Natural killer cell (primary cell): Measurements from ENCODE around the gene ZRANB1. TPM values are rescaled to one million over a fixed set of nuclear protein-coding genes. Genes with fewer than 3 reads are reported as not detected.
A peak's percentile ranks its signal among the peaks of the same experiment; 100 is the strongest.

Source experiments
- ATAC-seq, 3 donors: fragments of 150-1000 bp in 2 of 3; fragments of 200-7000 bp in 1 of 3; cut with Tn5 transposase; 1 replicate in 1 of 3; 2 replicates in 2 of 3; pipeline ENCODE4 v1.10.0; 2021; ENCODE audit warnings: mild to moderate bottlenecking in 2 of 3, moderate library complexity in 2 of 3
- DNase-seq, 2 donors: peaks; one replicate each; pipeline versions ENCODE4 v3.0.0 to v3.0.0-alpha.2; 2013 to 2021; ENCODE audit warnings: mixed read lengths in 1 of 2
- H3K27ac ChIP-seq: one replicate; pipeline ENCODE4 v1.5.1; 2013; ENCODE audit warnings: mild to moderate bottlenecking, low read length
- H3K27me3 ChIP-seq: one replicate; pipeline ENCODE4 v1.6.1; 2013; ENCODE audit warnings: low read length; ENCODE audit not compliant: control insufficient read depth, insufficient read depth
- H3K36me3 ChIP-seq: one replicate; pipeline ENCODE4 v1.6.1; 2013; ENCODE audit warnings: low read length; ENCODE audit not compliant: control insufficient read depth, insufficient read depth
- H3K4me1 ChIP-seq: one replicate; pipeline ENCODE4 v1.6.1; 2013; ENCODE audit warnings: low read length; ENCODE audit not compliant: control insufficient read depth, insufficient read depth
- H3K4me3 ChIP-seq: one replicate; pipeline ENCODE4 v1.5.1; 2013; ENCODE audit warnings: low read length
- H3K9me3 ChIP-seq: one replicate; pipeline ENCODE4 v1.6.1; 2013; ENCODE audit warnings: low read length; ENCODE audit not compliant: control insufficient read depth, insufficient read depth
- H3K27ac Mint-ChIP-seq, 2 donors: one replicate each; pipeline ENCODE4 v1.8.0; 2022; ENCODE audit warnings: mild to moderate bottlenecking in 2 of 2, mixed read lengths in 2 of 2, moderate library complexity in 1 of 2
- H3K27me3 Mint-ChIP-seq, 2 donors: one replicate each; pipeline ENCODE4 v1.8.0; 2022; ENCODE audit warnings: low read depth in 2 of 2, mixed read lengths in 2 of 2
- H3K36me3 Mint-ChIP-seq: one replicate; pipeline ENCODE4 v1.8.0; 2022; ENCODE audit warnings: mixed read lengths
- H3K4me1 Mint-ChIP-seq, 2 donors: one replicate each; pipeline ENCODE4 v1.8.0; 2022; ENCODE audit warnings: mixed read lengths in 2 of 2
- H3K4me3 Mint-ChIP-seq: one replicate; pipeline ENCODE4 v1.8.0; 2022; ENCODE audit warnings: mild to moderate bottlenecking, moderate library complexity, mixed read lengths
- H3K9me3 Mint-ChIP-seq, 2 donors: one replicate each; pipeline ENCODE4 v1.8.0; 2022; ENCODE audit warnings: mixed read lengths in 2 of 2
- WGBS: methylation state at CpG from one replicate; pipeline ENCODE4 v1.1.7; 2013; ENCODE audit warnings: missing lambda C conversion rate; ENCODE audit not compliant: insufficient coverage; 5-methylcytosine and 5-hydroxymethylcytosine counted together
- intact Hi-C: fragments of 100-400 bp; cut with micrococcal nuclease; formaldehyde crosslinking; loops from one replicate; pipeline ENCODE4 v1.14.2; 2022
- total RNA-seq, 4 donors: library from RNA; stranded (reverse); fragments of 120-200 nt in 1 of 4; gene quantifications; one replicate each; pipeline versions ENCODE4 v1.2.3 to v1.2.4, GENCODE V29; 2013 to 2022
- TF ChIP-seq, protein P1 (sequence below): fragments of 200-600 bp; IDR thresholded peaks from one replicate; pipeline ENCODE4 v1.8.0; 2022; ENCODE audit warnings: antibody characterized with exemption

Gene ZRANB1
- total RNA-seq, 3 donors from 2014 or later (not counting 1 experiment from before 2014, with no cell fraction given) = 18.0 to 20.5 (median 18.8) TPM

DNA sequence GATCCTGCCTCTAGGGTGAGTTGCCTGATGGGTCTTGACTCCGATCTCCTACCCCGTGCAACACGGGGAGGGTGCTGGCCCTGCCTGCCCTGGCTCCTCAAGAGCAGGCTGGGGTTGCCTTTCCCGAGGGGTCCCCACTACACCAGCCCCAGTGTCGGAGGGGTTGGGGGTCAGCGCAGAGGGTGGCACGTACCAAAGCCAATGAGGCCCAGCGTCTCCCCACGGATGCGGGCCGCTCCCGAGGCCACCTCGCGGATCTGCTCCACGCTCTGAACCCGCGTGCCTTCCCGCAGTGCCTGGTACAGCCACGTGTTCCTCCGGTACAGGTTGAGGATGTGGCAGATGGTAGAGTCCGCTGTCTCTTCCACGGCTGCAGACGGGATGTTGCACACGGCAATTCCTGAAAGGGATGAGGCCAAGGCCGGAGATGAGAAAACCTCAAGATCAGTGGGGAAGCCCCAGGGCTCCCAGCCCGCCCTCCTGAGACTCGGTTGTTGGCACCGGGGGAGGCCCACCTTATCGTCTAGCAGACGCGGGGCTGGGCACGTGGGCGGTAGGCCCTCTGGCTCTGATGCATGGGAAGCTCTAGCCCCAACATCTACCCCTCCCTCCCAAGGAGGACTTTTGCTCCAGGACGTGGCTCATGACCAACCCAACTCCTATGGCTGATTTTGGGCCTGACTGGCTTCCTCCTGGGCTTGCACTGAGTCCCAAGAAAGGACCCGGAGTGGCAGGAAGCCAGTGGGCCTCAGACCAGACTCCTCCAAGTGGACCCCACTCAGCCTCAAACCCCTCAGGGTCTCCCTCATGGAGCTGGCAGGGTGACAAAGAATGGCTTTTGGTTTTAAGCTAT lies 56.1 kb downstream of the ZRANB1 start:
- TF ChIP-seq, protein P1, sequence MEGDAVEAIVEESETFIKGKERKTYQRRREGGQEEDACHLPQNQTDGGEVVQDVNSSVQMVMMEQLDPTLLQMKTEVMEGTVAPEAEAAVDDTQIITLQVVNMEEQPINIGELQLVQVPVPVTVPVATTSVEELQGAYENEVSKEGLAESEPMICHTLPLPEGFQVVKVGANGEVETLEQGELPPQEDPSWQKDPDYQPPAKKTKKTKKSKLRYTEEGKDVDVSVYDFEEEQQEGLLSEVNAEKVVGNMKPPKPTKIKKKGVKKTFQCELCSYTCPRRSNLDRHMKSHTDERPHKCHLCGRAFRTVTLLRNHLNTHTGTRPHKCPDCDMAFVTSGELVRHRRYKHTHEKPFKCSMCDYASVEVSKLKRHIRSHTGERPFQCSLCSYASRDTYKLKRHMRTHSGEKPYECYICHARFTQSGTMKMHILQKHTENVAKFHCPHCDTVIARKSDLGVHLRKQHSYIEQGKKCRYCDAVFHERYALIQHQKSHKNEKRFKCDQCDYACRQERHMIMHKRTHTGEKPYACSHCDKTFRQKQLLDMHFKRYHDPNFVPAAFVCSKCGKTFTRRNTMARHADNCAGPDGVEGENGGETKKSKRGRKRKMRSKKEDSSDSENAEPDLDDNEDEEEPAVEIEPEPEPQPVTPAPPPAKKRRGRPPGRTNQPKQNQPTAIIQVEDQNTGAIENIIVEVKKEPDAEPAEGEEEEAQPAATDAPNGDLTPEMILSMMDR = no peak
- no peak overlapping the region for H3K4me3 ChIP-seq
- intact Hi-C loops = no loop called here
- Mint-ChIP-seq H3K27me3 (no peaks in the 10 kb centered on the region), H3K9me3 (no peaks in the 10 kb centered on the region), H3K27ac (peak overlapping the region; percentile 18 to 41), H3K4me3 (no peak overlapping the region), H3K4me1 (peaks cover 13 to 14% of the 10 kb centered on the region in 2 donors), H3K36me3 (no peaks in the 10 kb centered on the region)
- H3K4me1 ChIP-seq = peaks cover 15% of the 10 kb centered on the region
- no peak overlapping the region for H3K27ac ChIP-seq
- 93% methylated on average over 35 of the region's 35 CpGs for WGBS
- no peaks in the 10 kb centered on the region for H3K9me3 ChIP-seq
- ATAC-seq (no peak), DNase-seq (peak in 1 of 2 donors; percentile 10)
- no peaks in the 10 kb centered on the region for H3K27me3 ChIP-seq
- H3K36me3 ChIP-seq = peaks cover 82% of the 10 kb centered on the region

DNA sequence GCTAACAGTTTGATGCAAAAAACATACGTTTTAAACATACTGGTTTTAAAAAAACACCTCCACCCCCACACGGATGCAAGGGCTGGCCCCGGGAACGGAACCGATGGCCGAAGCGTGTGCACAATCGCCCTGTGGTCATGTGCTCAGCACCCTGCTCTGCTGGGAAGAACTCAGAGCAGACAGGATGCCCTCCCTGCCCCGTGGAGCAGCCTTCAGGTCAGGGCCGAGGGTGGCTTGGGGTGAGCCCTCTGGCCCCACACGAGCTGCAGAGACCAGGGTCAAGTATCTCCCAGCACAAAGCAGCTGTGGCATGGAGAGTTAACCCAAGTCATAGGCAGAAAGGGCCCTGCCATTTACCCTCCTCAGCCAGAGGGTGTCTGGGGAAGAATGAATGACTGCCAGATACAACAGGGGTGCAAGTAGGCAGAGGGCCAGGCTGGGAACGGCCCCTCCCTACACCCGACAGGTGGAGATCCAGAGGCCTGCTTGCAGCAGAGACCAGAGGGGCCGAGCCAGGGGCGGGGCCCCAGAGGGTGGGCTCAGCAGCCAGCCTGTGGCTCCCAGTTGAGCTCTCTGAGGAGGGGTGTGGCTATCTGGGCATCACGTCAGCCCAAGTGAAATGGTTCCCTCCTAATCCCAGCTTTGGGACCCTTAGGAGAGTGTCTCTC lies 56.8 kb downstream of the ZRANB1 start:
- no peaks in the 10 kb centered on the region for H3K9me3 ChIP-seq
- Mint-ChIP-seq H3K36me3 (no peaks in the 10 kb centered on the region), H3K27ac (peak overlapping the region in 1 of 2 donors; percentile 18), H3K27me3 (no peaks in the 10 kb centered on the region), H3K4me3 (no peak overlapping the region), H3K4me1 (peaks cover 13 to 16% of the 10 kb centered on the region in 2 donors), H3K9me3 (no peaks in the 10 kb centered on the region)
- no peak for ATAC-seq
- TF ChIP-seq, protein P1 = no peak
- no peak overlapping the region for H3K4me3 ChIP-seq
- peaks cover 15% of the 10 kb centered on the region for H3K4me1 ChIP-seq
- peaks cover 75% of the 10 kb centered on the region for H3K36me3 ChIP-seq
- 89% methylated on average over 16 of the region's 16 CpGs for WGBS
- H3K27ac ChIP-seq = no peak overlapping the region
- H3K27me3 ChIP-seq = no peaks in the 10 kb centered on the region
- intact Hi-C loops = no loop called here
- no peak for DNase-seq

DNA sequence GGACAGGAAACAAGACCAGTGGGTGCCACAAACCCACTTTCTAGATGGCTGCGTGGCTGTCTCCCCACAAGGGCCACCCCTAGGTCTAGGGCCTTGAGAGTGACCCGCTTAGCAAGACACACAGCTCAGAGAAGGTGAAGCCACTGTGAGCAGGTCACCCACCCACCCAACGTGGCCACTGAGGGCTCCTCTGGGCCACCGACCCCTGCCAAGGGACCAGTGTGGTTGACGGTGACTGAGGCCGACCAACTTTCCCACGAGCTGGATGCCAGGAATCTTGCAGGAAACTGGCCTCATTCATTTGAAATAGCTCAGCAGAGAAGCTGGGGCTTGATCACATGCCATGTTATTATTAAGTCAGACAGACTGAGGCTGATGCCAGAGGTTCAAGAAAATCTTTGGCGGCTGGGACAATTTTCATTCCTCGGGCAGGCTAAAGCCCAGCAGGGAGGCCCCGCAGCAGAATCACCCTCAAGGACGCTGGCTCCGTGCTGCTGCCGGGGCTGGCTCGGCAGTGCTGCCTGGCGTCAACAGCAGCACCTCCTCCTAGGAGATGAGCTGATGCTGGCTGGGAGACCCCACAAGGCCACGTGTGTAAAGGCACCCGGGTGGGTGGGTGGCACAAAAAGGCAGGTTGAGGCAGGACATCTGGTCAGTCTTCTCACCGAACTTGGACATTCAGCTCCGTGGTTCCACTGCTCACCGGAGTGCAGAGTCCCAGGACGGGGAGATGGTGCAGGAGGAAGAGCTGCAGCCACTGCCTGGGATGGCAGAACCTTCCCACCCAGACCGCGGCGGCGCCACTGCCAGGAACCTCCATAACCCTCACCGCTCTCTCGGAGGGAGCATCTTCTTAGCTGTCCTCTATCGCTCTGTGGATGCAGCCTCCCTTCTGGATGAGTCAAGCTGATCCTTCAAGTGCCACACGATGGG lies 57.8 kb downstream of the ZRANB1 start:
- H3K27me3 Mint-ChIP-seq = no peaks in the 10 kb centered on the region
- WGBS = 91% methylated on average over 29 of the region's 29 CpGs
- H3K27me3 ChIP-seq = no peaks in the 10 kb centered on the region
- intact Hi-C loops = no loop called here
- DNase-seq = peak in 1 of 2 donors; percentile 8
- H3K4me1 ChIP-seq = peaks cover 18% of the 10 kb centered on the region
- no peaks in the 10 kb centered on the region for H3K36me3 Mint-ChIP-seq
- H3K4me1 Mint-ChIP-seq = peaks cover 20 to 22% of the 10 kb centered on the region in 2 donors
- no peak overlapping the region for H3K4me3 ChIP-seq
- H3K9me3 Mint-ChIP-seq = no peaks in the 10 kb centered on the region
- H3K4me3 Mint-ChIP-seq = no peak overlapping the region
- H3K9me3 ChIP-seq = no peaks in the 10 kb centered on the region
- H3K36me3 ChIP-seq = peaks cover 67% of the 10 kb centered on the region
- no peak overlapping the region for H3K27ac ChIP-seq
- peak in 1 of 3 donors; percentile 5 for ATAC-seq
- TF ChIP-seq, protein P1 = no peak
- H3K27ac Mint-ChIP-seq = peak overlapping the region; percentile 10 to 43
